LHCN-M2 (cell line): Measurements from ENCODE around the gene MIP. TPM values are rescaled to one million over a fixed set of nuclear protein-coding genes. Genes with fewer than 3 reads are reported as not detected.
"Not testable (repeated sequence)": the region's sequence is repeated elsewhere in the genome, so short reads cannot be mapped to it uniquely, and the experiment has no call there.

ENCODE experiments used
- DNase-seq: peaks from one replicate; pipeline ENCODE4 v3.0.0-alpha.2; 2012; ENCODE audit warnings: low read depth
- polyA plus RNA-seq: library from polyadenylated mRNA; unstranded; fragments of >200 nt; gene quantifications from one replicate; pipeline ENCODE4 v1.2.1, GENCODE V29; 2012; ENCODE audit warnings: missing spikeins
- total RNA-seq: library from RNA; depleted of rRNA; stranded (reverse); fragments of >200 nt; gene quantifications from 2 replicates; pipeline ENCODE4 v1.2.3, GENCODE V29; 2014; rRNA removed

MIP gene
- not detected in 2 replicates for total RNA-seq
- polyA plus RNA-seq: not detected

- no peak for DNase-seq
These were observed at the start of gene MIP for GRCh38 chr12:56454557-56454956. MIP (minus strand) TSS chr12:56454657; CDS start chr12:56454613, 44 bp downstream.

- DNase-seq: not testable (repeated sequence)
These were observed 45.4 kb upstream of the MIP start for GRCh38 chr12:56499879-56500278.

DNA sequence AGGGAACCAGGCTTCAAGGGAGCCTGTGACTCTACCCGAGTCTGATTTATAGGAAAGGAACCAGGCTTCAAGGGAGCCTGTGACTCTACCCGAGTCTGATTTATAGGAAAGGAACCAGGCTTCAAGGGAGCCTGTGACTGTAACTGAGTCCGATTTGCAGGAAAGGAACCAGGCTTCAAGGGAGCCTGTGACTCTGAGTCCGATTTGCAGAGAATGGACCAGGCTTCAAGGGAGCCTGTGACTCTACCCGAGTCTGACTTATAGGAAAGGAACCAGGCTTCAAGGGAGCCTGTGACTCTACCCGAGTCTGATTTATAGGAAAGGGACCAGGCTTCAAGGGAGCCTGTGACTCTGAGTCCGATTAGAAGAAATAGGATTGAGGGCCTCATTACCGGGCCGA is 45.0 kb upstream of the MIP start:
- DNase-seq: not testable (repeated sequence)

- DNase-seq: not testable (repeated sequence)
These were observed 43.9 kb upstream of the MIP start for GRCh38 chr12:56498126-56498902.

DNA sequence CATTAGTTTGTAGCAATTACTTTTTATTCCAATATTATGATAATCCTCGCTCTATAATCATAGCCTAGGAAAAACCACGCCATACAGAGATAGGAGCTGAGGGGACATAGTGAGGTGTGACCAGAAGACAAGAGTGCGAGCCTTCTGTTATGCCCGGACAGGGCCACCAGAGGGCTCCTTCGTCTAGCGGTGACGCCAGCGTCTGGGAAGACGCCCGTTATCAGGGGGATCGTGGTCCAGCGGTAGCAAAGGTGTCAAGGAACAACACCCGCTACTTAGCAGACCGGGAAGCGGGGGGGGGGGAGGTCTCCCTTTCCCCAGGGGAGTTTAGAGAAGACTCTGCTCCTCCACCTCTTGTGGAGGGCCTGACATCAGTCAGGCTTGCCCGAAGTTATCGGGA is 42.2 kb upstream of the MIP start:
- DNase-seq: not testable (repeated sequence)

- DNase-seq: not testable (repeated sequence)
These were observed 40.0 kb upstream of the MIP start for GRCh38 chr12:56494481-56494880.

DNA sequence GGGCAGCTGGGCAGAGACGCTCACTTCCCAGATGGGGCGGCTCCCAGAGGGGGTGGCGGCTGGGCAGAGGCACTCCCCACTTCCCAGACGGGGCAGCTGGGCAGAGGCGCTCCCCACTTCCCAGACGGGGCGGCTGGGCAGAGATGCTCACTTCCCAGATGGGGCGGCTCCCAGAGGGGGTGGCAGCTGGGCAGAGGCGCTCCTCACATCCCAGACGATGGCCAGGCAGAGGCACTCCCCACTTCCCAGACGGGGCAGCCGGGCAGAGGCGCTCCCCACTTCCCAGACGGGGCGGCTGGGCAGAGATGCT is 39.6 kb upstream of the MIP start:
- DNase-seq: not testable (repeated sequence)

- not testable (repeated sequence) for DNase-seq
These were observed 39.1 kb upstream of the MIP start for GRCh38 chr12:56493409-56494105.

- no peak for DNase-seq
These were observed 35.9 kb upstream of the MIP start for GRCh38 chr12:56490360-56490759.

DNA sequence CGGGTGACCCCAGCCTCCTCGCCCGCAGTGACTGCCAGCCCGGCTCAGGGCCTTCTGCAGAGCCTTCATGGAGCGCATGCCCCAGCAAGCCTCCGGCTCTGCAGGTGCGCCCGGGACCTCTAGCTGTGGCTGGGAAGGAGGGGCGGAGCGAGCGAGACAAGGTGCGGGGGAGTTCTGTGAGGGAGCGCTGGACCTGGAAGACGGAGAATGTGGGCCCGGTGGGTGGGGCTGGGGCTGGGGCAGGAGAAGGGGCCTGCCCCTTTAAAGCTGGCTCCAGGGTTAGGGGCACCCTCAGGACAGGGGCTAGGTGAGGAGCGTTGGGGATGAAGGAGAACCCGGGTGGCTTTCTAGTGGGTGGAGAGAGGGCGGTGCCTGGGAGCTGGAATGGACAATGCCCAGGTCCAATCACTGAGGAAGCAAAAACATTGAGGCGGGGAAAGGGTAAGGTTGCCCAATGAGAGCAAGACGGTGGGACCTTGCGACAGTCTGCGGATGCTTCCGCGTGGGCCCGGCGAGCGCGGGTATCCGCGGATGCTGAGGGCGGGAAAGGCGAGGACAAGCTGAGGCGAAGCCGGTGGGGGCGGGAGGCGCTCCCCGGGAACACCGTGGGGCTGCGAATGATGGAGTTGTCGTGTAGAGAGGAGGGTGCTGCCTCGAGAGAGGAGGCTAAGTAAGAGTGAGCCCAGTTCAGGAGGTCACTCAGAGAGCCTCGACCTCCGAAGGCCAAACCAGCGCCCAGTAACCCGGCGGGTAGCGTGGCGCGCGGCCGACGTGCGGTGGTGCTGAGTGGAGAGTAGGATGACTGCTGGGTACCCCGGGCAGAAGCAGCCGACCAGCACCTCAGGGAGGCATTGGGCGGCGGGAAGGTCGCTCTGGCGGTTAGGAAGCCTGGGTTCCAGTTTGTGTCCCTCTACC is 33.8 kb upstream of the MIP start, which contains the start of gene GLS2:
GLS2 (minus strand) TSS at position 121 of the 915 bp plus-strand sequence; CDS start at position 78, 43 bp downstream.
- peak; percentile 49 for DNase-seq

- no peak for DNase-seq
These were observed 33.1 kb upstream of the MIP start for GRCh38 chr12:56487448-56488040.

DNA sequence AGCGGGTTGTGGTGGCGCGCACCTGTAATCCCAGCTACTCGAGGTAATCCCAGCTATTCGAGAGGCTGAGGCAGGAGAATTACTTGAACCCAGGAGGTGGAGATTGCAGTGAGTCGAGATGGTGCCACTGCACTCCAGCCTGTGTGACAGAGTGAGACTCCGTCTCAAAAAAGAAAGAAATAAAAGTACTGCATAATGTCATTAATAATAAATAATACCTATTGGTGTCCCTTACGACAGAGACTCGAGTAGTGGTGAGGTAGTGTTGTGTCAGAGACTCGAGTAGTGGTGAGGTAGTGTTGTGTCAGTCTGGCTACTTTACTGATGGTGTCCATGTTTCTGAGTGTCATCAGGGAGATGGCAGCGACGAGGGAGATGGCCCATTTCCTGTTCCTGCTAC is 32.2 kb upstream of the MIP start:
- no peak for DNase-seq

- DNase-seq: no peak
These were observed 30.1 kb upstream of the MIP start for GRCh38 chr12:56484566-56484965.

DNA sequence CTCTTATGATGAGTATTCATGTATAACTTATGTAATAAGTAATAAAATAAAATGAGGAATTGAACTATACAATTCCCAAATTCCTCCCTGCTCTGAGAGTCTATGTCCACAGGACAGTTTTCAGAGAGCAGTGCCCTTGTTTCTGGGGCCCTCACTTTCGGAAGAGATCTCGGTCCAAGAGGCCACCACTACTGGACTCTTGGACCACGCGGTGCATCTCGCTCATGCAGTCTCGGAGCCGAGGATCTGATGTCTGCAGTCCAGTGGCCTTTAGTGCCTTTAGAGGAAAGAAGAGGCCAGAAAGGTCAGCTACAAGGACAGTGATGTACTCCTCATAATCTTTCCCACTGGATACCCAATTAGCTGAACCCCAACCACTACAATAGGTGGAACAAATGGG is 25.2 kb upstream of the MIP start:
- no peak for DNase-seq

- no peak for DNase-seq
These were observed 23.2 kb upstream of the MIP start for GRCh38 chr12:56477521-56478225.

DNA sequence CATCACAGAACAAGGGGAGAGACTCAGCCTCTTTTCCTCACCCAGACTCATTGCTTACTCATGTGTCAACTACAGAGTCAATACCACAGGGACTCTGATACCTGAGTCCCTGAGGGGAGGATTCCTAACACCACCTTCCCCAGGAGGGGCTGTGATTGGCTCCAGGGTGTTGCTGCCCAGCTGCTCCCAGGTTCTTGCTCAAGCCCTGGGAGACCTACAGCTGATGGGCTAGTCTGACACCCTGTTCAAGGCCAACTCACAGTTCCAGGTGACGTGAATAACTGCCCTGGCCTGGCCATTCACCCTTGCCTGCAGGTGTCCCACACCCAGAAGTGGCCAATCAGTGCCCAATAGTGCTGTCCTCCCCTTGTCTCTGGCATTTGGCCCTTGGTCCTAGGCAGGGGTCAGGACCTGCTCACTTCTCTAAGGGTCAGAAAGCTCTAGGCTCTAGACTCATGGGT is 22.5 kb upstream of the MIP start:
- DNase-seq: no peak

DNA sequence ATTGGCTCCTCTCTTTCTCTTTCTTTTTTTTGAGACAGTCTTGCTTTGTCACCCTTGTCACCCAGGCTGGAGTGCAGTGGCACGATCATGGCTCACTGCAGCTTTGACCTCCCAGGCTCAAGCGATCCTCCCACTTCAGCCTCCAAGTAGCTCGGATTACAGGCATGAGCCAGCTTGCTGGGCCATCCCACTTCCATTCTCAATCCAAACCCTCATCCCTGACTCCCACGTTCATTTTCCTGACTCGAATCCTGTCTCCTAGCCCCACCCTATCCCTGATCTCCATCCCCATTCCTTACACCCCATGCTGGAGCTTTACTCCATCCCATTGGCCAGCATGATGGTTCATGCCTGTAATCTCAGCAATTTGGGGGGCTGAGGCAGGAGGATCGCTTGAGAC is 21.7 kb upstream of the MIP start:
- DNase-seq: no peak

GRCh38 chr12:56474389-56474788 is 19.9 kb upstream of the MIP start:
- DNase-seq: no peak

DNA sequence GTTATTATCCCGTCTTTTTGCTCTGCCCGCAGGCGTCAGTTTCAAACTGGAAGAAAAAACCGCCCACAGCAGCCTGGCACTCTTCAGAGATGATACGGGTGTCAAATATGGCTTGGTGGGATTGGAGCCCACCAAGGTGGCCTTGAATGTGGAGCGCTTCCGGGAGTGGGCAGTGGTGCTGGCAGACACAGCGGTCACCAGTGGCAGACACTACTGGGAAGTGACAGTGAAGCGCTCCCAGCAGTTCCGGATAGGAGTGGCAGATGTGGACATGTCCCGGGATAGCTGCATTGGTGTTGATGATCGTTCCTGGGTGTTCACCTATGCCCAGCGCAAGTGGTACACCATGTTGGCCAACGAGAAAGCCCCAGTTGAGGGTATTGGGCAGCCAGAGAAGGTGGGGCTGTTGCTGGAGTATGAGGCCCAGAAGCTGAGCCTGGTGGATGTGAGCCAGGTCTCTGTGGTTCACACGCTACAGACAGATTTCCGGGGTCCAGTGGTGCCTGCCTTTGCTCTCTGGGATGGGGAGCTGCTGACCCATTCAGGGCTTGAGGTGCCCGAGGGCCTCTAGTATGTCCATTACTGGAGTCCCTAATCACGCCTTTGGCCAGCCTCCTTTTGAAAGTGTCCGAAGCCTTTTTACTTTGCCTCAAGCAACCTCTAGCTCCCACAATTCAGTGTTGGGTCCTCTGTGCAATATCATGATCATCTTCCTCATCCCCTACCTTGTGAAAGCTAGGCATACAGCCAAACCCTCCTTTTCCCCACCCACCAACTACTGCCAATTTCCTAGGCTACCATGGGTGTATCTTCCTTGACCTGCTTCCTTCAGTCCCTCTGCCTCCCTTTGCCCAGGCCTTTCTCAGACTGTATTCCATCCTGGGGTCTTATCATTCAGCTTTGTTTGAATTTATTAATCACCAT is 14.8 kb upstream of the MIP start:
- no peak for DNase-seq
